Measurements from ENCODE around the gene ACRBP. TPM values are rescaled to one million over a fixed set of nuclear protein-coding genes. Genes with fewer than 3 reads are reported as not detected.

Gene ACRBP
- polyA plus RNA-seq, 1 donor from 2014 or later, result 1.6 TPM

GRCh38 chr12:6688999-6689882, 42.0 kb upstream of the ACRBP start, which contains the start of gene ZNF384:
TSS of gene ZNF384 (minus strand) at chr12:6689375. CDS start at chr12:6679520, 9,855 bp downstream.
- Histone ChIP-seq H3K9me2 (ENCODE audit: insufficient read depth, low read length) (no peaks in the 10 kb centered on the region), H3F3A (ENCODE audit: insufficient read depth, low read length, poor library complexity, severe bottlenecking) (no peaks in the 10 kb centered on the region), H4K20me1 (ENCODE audit: insufficient read depth) (no peaks in the 10 kb centered on the region), H3K4me2 (ENCODE audit: low read length) (peak within 1 kb of the TSS; percentile 99), H3K36me3 (ENCODE audit: insufficient read depth, low read length) (no peaks in the 10 kb centered on the region), H3K27me3 (ENCODE audit: insufficient read depth, low read depth, low read length) (no peaks in the 10 kb centered on the region), H3K4me3 (ENCODE audit: low read length) (peak within 1 kb of the TSS; percentile 95), H3K9me3 (ENCODE audit: low read length) (no peaks in the 10 kb centered on the region), H3K79me2 (replicated peaks; ENCODE audit: insufficient read depth, low read length) (peaks cover 53% of the 10 kb centered on the region), H3K27ac (ENCODE audit: low read length) (peak within 1 kb of the TSS; percentile 93), H3K9ac (ENCODE audit: low read length) (peak within 1 kb of the TSS; percentile 98), H2AFZ (ENCODE audit: low read depth, low read length) (peak within 1 kb of the TSS; percentile 85)
- TF ChIP-seq CTCF (IDR thresholded peaks at IDR 0.05; ENCODE audit: poor library complexity, severe bottlenecking) (peak; percentile 55), EZH2 (IDR thresholded peaks at IDR 0.05; ENCODE audit: borderline replicate concordance, insufficient read depth, low read length, poor library complexity, severe bottlenecking) (no peak), POLR2AphosphoS5 (IDR thresholded peaks at IDR 0.05) (peak; percentile 81), MXI1 (conservative IDR thresholded peaks at IDR 0.05; ENCODE audit: poor library complexity, severe bottlenecking) (peak; percentile 72), TAF1 (IDR thresholded peaks at IDR 0.05; ENCODE audit: low read depth) (peak; percentile 49), REST (IDR thresholded peaks at IDR 0.05; ENCODE audit: borderline replicate concordance) (peak; percentile 74), SMC3 (conservative IDR thresholded peaks at IDR 0.05; ENCODE audit: poor library complexity) (peak; percentile 52), RAD21 (conservative IDR thresholded peaks at IDR 0.05) (no peak), EP300 (conservative IDR thresholded peaks at IDR 0.05; ENCODE audit: poor library complexity, severe bottlenecking) (peak; percentile 34)

- peaks cover 60% of the 10 kb centered on the region for H3K79me2 ChIP-seq (replicated peaks; ENCODE audit: insufficient read depth, low read length)
- no peaks in the 10 kb centered on the region for H3K27me3 ChIP-seq (ENCODE audit: insufficient read depth, low read depth, low read length)
- no peaks in the 10 kb centered on the region for H3K9me2 ChIP-seq (ENCODE audit: insufficient read depth, low read length)
- peak overlapping the region; percentile 98 for H3K9ac ChIP-seq (ENCODE audit: low read length)
- H3K4me2 ChIP-seq (ENCODE audit: low read length), result peak overlapping the region; percentile 50
- H2AFZ ChIP-seq (ENCODE audit: low read depth, low read length), result peak overlapping the region; percentile 85
- no peaks in the 10 kb centered on the region for H4K20me1 ChIP-seq (ENCODE audit: insufficient read depth)
- H3K4me3 ChIP-seq (ENCODE audit: low read length), result peak overlapping the region; percentile 95
- no peak for TF ChIP-seq MXI1 (conservative IDR thresholded peaks at IDR 0.05; ENCODE audit: poor library complexity, severe bottlenecking)
- TF ChIP-seq EZH2 (IDR thresholded peaks at IDR 0.05; ENCODE audit: borderline replicate concordance, insufficient read depth, low read length, poor library complexity, severe bottlenecking), result no peak
- no peak for TF ChIP-seq REST (IDR thresholded peaks at IDR 0.05; ENCODE audit: borderline replicate concordance)
- no peak for TF ChIP-seq EP300 (conservative IDR thresholded peaks at IDR 0.05; ENCODE audit: poor library complexity, severe bottlenecking)
- no peak for TF ChIP-seq TAF1 (IDR thresholded peaks at IDR 0.05; ENCODE audit: low read depth)
- TF ChIP-seq SMC3 (conservative IDR thresholded peaks at IDR 0.05; ENCODE audit: poor library complexity), result no peak
- no peak for TF ChIP-seq RAD21 (conservative IDR thresholded peaks at IDR 0.05)
- TF ChIP-seq POLR2AphosphoS5 (IDR thresholded peaks at IDR 0.05), result no peak
- no peak for TF ChIP-seq CTCF (IDR thresholded peaks at IDR 0.05; ENCODE audit: poor library complexity, severe bottlenecking)
- H3K36me3 ChIP-seq (ENCODE audit: insufficient read depth, low read length), result no peaks in the 10 kb centered on the region
- H3K9me3 ChIP-seq (ENCODE audit: low read length), result no peaks in the 10 kb centered on the region
- H3K27ac ChIP-seq (ENCODE audit: low read length), result peak overlapping the region; percentile 93
- H3F3A ChIP-seq (ENCODE audit: insufficient read depth, low read length, poor library complexity, severe bottlenecking), result no peaks in the 10 kb centered on the region
Observed at GRCh38 chr12:6688543-6688998, 41.3 kb upstream of the ACRBP start.

All from neural cell (in vitro differentiated cells).